ENCODE results near the gene NXN.
"Not testable (repeated sequence)": the region's sequence is repeated elsewhere in the genome, so short reads cannot be mapped to it uniquely, and the experiment has no call there.

Gene NXN

GRCh38 chr17:792277-792676, 187.3 kb downstream of the NXN start:
- no peak overlapping the region for H3K27ac ChIP-seq (ENCODE audit: low read depth, low read length)
- no peaks in the 10 kb centered on the region for H3K9me2 ChIP-seq (replicated peaks; ENCODE audit: control insufficient read depth, low read length)
- no peaks in the 10 kb centered on the region for H3K9me3 ChIP-seq (ENCODE audit: control insufficient read depth, insufficient read depth, low read length)
- no peaks in the 10 kb centered on the region for H4K20me1 ChIP-seq (ENCODE audit: control insufficient read depth, insufficient read depth, low read depth, low read length)
- H3K4me2 ChIP-seq (ENCODE audit: low read length), result no peak overlapping the region
- H3K36me3 ChIP-seq (ENCODE audit: control insufficient read depth, low read length), result peaks cover 56% of the 10 kb centered on the region
- TF ChIP-seq EZH2phosphoT487 (IDR thresholded peaks at IDR 0.05; ENCODE audit: borderline replicate concordance, low read length), result no peak
- no peak for TF ChIP-seq CTCF (IDR thresholded peaks at IDR 0.05; ENCODE audit: low read depth, low read length, poor library complexity, severe bottlenecking)
- H3F3A ChIP-seq (ENCODE audit: control insufficient read depth, insufficient read depth), result no peaks in the 10 kb centered on the region; the same call in 1 of the 2 replicates
- no peak overlapping the region for H3K4me3 ChIP-seq (ENCODE audit: low read length)
- H3K27me3 ChIP-seq (ENCODE audit: control insufficient read depth, low read length), result no peaks in the 10 kb centered on the region
- H3K4me1 ChIP-seq (ENCODE audit: control insufficient read depth, low read length), result peaks cover 14% of the 10 kb centered on the region
- peaks cover 17% of the 10 kb centered on the region for H3K79me2 ChIP-seq (ENCODE audit: control insufficient read depth, low read length)

- Histone ChIP-seq H3K36me3 (ENCODE audit: control insufficient read depth, low read length) (peaks cover 59% of the 10 kb centered on the region), H3K9me2 (replicated peaks; ENCODE audit: control insufficient read depth, low read length) (no peaks in the 10 kb centered on the region), H3K4me3 (ENCODE audit: low read length) (no peak overlapping the region), H3K27ac (ENCODE audit: low read depth, low read length) (no peak overlapping the region), H3K79me2 (ENCODE audit: control insufficient read depth, low read length) (peaks cover 20% of the 10 kb centered on the region), H3K9me3 (ENCODE audit: control insufficient read depth, insufficient read depth, low read length) (no peaks in the 10 kb centered on the region), H3F3A (ENCODE audit: control insufficient read depth, insufficient read depth) (no peaks in the 10 kb centered on the region; the same call in 1 of the 2 replicates), H3K4me2 (ENCODE audit: low read length) (no peak overlapping the region), H4K20me1 (ENCODE audit: control insufficient read depth, insufficient read depth, low read depth, low read length) (no peaks in the 10 kb centered on the region), H3K27me3 (ENCODE audit: control insufficient read depth, low read length) (no peaks in the 10 kb centered on the region), H3K4me1 (ENCODE audit: control insufficient read depth, low read length) (peaks cover 14% of the 10 kb centered on the region)
- TF ChIP-seq CTCF (IDR thresholded peaks at IDR 0.05; ENCODE audit: low read depth, low read length, poor library complexity, severe bottlenecking) (no peak), EZH2phosphoT487 (IDR thresholded peaks at IDR 0.05; ENCODE audit: borderline replicate concordance, low read length) (no peak)
Observed at GRCh38 chr17:791829-792228, 187.7 kb downstream of the NXN start.

GRCh38 chr17:790874-791247, 188.7 kb downstream of the NXN start:
- not testable (repeated sequence) for H3K27me3 ChIP-seq (ENCODE audit: control insufficient read depth, low read length); H3K9me3 ChIP-seq (ENCODE audit: control insufficient read depth, insufficient read depth, low read length); H3F3A ChIP-seq (ENCODE audit: control insufficient read depth, insufficient read depth); H3K27ac ChIP-seq (ENCODE audit: low read depth, low read length); H3K9me2 ChIP-seq (replicated peaks; ENCODE audit: control insufficient read depth, low read length); H3K4me2 ChIP-seq (ENCODE audit: low read length); H3K4me3 ChIP-seq (ENCODE audit: low read length); H4K20me1 ChIP-seq (ENCODE audit: control insufficient read depth, insufficient read depth, low read depth, low read length)
- peaks cover 65% of the 10 kb centered on the region for H3K36me3 ChIP-seq (ENCODE audit: control insufficient read depth, low read length)
- H3K4me1 ChIP-seq (ENCODE audit: control insufficient read depth, low read length), result peaks cover 14% of the 10 kb centered on the region
- peaks cover 28% of the 10 kb centered on the region for H3K79me2 ChIP-seq (ENCODE audit: control insufficient read depth, low read length)

GRCh38 chr17:789931-790873, 189.4 kb downstream of the NXN start:
- H3K27me3 ChIP-seq (ENCODE audit: control insufficient read depth, low read length); H3F3A ChIP-seq (ENCODE audit: control insufficient read depth, insufficient read depth); H4K20me1 ChIP-seq (ENCODE audit: control insufficient read depth, insufficient read depth, low read depth, low read length); H3K4me2 ChIP-seq (ENCODE audit: low read length); H3K9me3 ChIP-seq (ENCODE audit: control insufficient read depth, insufficient read depth, low read length); H3K9me2 ChIP-seq (replicated peaks; ENCODE audit: control insufficient read depth, low read length); H3K27ac ChIP-seq (ENCODE audit: low read depth, low read length); H3K4me1 ChIP-seq (ENCODE audit: control insufficient read depth, low read length); H3K4me3 ChIP-seq (ENCODE audit: low read length): not testable (repeated sequence)
- H3K36me3 ChIP-seq (ENCODE audit: control insufficient read depth, low read length), result peaks cover 67% of the 10 kb centered on the region
- peaks cover 34% of the 10 kb centered on the region for H3K79me2 ChIP-seq (ENCODE audit: control insufficient read depth, low read length)
